Mesothelial cell of epicardium (in vitro differentiated cells): ENCODE results near the gene MRPL16. TPM values are rescaled to one million over a fixed set of nuclear protein-coding genes. Genes with fewer than 3 reads are reported as not detected.
"Not testable (repeated sequence)": the region's sequence is repeated elsewhere in the genome, so short reads cannot be mapped to it uniquely, and the experiment has no call there.

ENCODE experiments used
- DNase-seq, 2 experiments: peaks; one replicate each; pipeline ENCODE4 v3.0.0; 2021; ENCODE audit warnings: low spot score in 2 of 2; ENCODE audit not compliant: unreplicated experiment in 2 of 2
- H3K27ac Mint-ChIP-seq: 2 replicates; pipeline ENCODE4 v1.8.0; 2021; ENCODE audit warnings: mixed read lengths
- H3K27me3 Mint-ChIP-seq: 2 replicates; pipeline ENCODE4 v1.8.0; 2021; ENCODE audit warnings: low read depth, mixed read lengths
- H3K36me3 Mint-ChIP-seq: 2 replicates; pipeline ENCODE4 v1.8.0; 2021; ENCODE audit warnings: mixed read lengths
- H3K4me1 Mint-ChIP-seq: 2 replicates; pipeline ENCODE4 v1.8.0; 2021; ENCODE audit warnings: mixed read lengths
- H3K4me3 Mint-ChIP-seq: 2 replicates; pipeline ENCODE4 v1.8.0; 2021; ENCODE audit warnings: mild to moderate bottlenecking, moderate library complexity, mixed read lengths
- H3K9me3 Mint-ChIP-seq: 2 replicates; pipeline ENCODE4 v1.8.0; 2021; ENCODE audit warnings: mixed read lengths
- total RNA-seq: library from RNA; stranded (reverse); gene quantifications from 3 replicates; pipeline ENCODE4 v1.2.1, GENCODE V29; 2021
- TF ChIP-seq, protein P1 (sequence below): fragments of 200-600 bp; sonication (generic); IDR thresholded peaks from one replicate; pipeline ENCODE4 v1.5.0; 2021; ENCODE audit warnings: antibody characterized with exemption; ENCODE audit not compliant: unreplicated experiment

MRPL16 gene
- total RNA-seq, 1 donor from 2014 or later = 42.3 TPM

DNA sequence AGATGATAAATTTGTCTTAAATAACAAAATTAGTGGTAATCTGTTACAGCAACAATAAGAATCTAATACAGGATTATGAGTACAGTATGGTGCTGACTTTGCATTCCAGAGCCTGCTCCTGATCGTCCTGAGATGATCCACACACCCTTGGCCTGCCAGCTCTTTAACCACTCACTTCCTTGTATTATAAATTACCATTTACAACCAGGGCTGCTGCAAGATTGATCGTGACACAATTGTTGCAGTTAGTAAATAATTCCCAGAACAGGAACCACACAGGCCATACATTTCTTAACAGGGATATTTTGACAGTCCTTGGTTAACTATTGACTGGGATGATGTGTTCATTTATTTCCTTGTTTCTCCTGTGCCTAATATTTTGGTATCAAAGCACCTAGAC is 38.6 kb upstream of the MRPL16 start:
- TF ChIP-seq, protein P1, sequence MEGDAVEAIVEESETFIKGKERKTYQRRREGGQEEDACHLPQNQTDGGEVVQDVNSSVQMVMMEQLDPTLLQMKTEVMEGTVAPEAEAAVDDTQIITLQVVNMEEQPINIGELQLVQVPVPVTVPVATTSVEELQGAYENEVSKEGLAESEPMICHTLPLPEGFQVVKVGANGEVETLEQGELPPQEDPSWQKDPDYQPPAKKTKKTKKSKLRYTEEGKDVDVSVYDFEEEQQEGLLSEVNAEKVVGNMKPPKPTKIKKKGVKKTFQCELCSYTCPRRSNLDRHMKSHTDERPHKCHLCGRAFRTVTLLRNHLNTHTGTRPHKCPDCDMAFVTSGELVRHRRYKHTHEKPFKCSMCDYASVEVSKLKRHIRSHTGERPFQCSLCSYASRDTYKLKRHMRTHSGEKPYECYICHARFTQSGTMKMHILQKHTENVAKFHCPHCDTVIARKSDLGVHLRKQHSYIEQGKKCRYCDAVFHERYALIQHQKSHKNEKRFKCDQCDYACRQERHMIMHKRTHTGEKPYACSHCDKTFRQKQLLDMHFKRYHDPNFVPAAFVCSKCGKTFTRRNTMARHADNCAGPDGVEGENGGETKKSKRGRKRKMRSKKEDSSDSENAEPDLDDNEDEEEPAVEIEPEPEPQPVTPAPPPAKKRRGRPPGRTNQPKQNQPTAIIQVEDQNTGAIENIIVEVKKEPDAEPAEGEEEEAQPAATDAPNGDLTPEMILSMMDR = no peak
- Mint-ChIP-seq H3K36me3 (no peaks in the 10 kb centered on the region), H3K4me1 (no peaks in the 10 kb centered on the region), H3K27ac (no peak overlapping the region), H3K4me3 (no peak overlapping the region), H3K9me3 (peaks cover 3% of the 10 kb centered on the region), H3K27me3 (no peaks in the 10 kb centered on the region)
- no peak for DNase-seq

DNA sequence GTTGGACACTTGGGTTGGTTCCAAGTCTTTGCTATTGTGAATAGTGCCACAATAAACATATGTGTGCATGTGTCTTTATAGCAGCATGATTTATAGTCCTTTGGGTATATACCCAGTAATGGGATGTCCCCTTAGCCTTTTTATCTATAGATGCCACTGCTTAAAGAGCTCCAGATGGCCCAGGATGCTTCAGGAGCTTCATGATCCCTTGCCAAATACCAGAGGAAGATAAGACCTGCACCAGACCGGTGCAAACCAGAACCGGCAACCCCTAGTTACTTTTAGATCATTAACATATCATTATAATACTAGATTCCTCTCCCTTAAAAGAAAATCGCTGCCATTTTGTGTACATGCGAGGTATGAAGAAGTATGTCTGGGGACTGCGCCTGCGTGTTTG is 37.9 kb upstream of the MRPL16 start:
- DNase-seq, H3K36me3 Mint-ChIP-seq, H3K27me3 Mint-ChIP-seq, H3K4me1 Mint-ChIP-seq, H3K9me3 Mint-ChIP-seq, H3K4me3 Mint-ChIP-seq, H3K27ac Mint-ChIP-seq: not testable (repeated sequence)

DNA sequence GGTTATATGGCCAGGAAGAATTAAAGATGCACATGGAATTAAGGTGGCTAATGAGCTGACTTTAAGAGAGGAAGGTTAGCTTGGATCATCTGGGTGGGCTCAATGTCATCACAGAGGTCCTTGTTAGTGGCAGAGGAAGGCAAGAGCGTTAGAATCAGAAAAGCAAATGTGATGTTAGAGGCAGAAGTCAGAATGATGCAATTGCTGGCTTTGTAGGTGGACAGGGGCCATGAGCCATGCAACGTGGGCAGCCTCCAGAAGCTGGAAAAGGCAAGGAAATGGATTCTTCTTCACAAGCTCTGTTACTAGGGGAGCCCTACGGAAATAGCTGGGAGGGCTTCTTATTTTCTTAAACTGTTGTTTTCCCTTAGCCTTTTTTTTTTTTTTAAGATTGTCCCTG is 37.0 kb upstream of the MRPL16 start:
- no peaks in the 10 kb centered on the region for H3K27me3 Mint-ChIP-seq
- no peaks in the 10 kb centered on the region for H3K36me3 Mint-ChIP-seq
- H3K4me3 Mint-ChIP-seq = no peak overlapping the region
- DNase-seq = no peak
- no peaks in the 10 kb centered on the region for H3K4me1 Mint-ChIP-seq
- no peak overlapping the region for H3K27ac Mint-ChIP-seq
- TF ChIP-seq, protein P1 = no peak
- H3K9me3 Mint-ChIP-seq = peaks cover 3% of the 10 kb centered on the region

DNA sequence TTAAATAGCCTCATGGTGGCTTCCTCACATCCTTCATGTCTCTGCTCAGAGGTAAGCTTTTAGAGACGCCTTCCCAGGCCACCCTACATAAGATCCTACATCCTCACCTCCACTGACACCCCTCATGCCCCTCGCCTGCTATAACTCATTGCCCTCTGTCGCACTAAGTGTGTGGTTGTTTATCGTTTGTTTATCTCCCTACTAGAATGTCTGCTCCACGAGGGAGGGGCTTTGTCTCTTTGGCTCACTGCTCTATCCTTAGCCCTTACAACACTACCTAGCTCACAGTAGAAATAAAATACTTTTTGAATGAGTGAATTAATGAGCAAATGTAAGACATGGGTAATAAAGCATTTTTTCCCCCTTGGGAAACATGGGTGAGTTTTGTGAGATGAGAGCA is 36.0 kb upstream of the MRPL16 start:
- Mint-ChIP-seq H3K27me3 (no peaks in the 10 kb centered on the region), H3K4me3 (no peak overlapping the region), H3K27ac (no peak overlapping the region), H3K36me3 (no peaks in the 10 kb centered on the region), H3K4me1 (no peaks in the 10 kb centered on the region), H3K9me3 (peaks cover 3% of the 10 kb centered on the region)
- TF ChIP-seq, protein P1 = no peak
- no peak for DNase-seq

DNA sequence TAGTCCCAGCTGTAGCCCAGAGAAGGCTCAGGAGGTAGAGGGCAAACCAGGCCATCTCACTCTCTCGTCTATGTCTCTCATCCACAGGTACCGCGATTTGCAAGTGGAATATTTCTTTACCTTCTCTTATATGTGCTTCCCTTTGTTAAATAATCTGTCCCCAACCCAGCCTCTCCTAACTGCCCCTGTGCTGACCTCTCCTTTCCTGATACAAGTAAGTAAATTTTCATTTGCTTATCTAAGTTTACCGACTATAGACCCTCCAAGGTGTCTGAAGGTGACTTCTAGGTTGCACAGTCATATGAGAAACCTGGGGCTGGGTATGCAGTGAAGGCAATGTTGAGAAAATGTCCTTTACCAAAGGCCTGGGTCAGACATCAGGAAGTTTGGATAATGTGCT is 34.8 kb upstream of the MRPL16 start, which contains the start of gene CBLIF:
Gene CBLIF (minus strand): TSS at position 101 of the 400 bp plus-strand sequence. CDS start 46 bp downstream, at position 55.
- Mint-ChIP-seq H3K4me3 (no peak within 1 kb of the TSS), H3K27me3 (no peaks in the 10 kb centered on the region), H3K36me3 (no peaks in the 10 kb centered on the region), H3K9me3 (no peaks in the 10 kb centered on the region), H3K27ac (no peak within 1 kb of the TSS), H3K4me1 (no peaks in the 10 kb centered on the region)
- no peak for DNase-seq
- TF ChIP-seq, protein P1 = no peak

DNA sequence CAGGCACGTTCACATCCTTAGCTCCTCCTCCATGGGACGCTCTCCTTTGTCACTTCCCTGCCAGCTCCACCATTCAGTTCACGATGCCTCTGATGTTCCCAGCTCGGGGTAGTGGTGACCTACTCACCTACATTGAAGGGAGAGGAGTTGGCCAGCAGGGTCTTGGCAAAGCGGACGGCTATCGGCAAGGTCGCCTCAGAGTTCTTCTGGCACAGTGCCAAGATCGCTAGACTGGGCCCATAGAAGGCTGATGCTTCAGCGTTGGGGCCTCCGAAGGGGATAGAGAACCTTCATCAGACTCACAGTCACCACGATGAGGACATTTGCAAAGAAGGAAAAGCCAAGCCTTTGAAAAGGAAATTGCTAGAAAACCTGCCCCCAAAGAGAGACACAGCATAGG is 31.7 kb upstream of the MRPL16 start:
- DNase-seq = no peak
- no peaks in the 10 kb centered on the region for H3K36me3 Mint-ChIP-seq
- no peaks in the 10 kb centered on the region for H3K9me3 Mint-ChIP-seq
- H3K4me3 Mint-ChIP-seq = no peak overlapping the region
- no peaks in the 10 kb centered on the region for H3K4me1 Mint-ChIP-seq
- TF ChIP-seq, protein P1 = no peak
- no peaks in the 10 kb centered on the region for H3K27me3 Mint-ChIP-seq
- no peak overlapping the region for H3K27ac Mint-ChIP-seq
